ENCODE measurements around the gene ASRGL1.

The ASRGL1 gene

GRCh38 chr11:62435846-62436660 lies 98.8 kb downstream of the ASRGL1 start:
- in situ Hi-C loops (cut with HindIII; ENCODE audit: low sequenced_read_pairs): no loop called here
- no peak for TF ChIP-seq CTCF (IDR thresholded peaks at IDR 0.05; ENCODE audit: low read depth, low read length, missing control alignments)
- no peak for DNase-seq (ENCODE audit: low read depth)

GRCh38 chr11:62437616-62438015 lies 100.4 kb downstream of the ASRGL1 start:
- no peak for TF ChIP-seq CTCF (IDR thresholded peaks at IDR 0.05; ENCODE audit: low read depth, low read length, missing control alignments)
- no peak for DNase-seq (ENCODE audit: low read depth)
- no peak overlapping the region for H3K4me3 ChIP-seq (ENCODE audit: low read depth, low read length)
- in situ Hi-C loops (cut with HindIII; ENCODE audit: low sequenced_read_pairs): no loop called here

More at GRCh38 chr11:62435846-62436660, 98.8 kb downstream of the ASRGL1 start:
- no peak overlapping the region for H3K4me3 ChIP-seq (ENCODE audit: low read depth, low read length)

DNA sequence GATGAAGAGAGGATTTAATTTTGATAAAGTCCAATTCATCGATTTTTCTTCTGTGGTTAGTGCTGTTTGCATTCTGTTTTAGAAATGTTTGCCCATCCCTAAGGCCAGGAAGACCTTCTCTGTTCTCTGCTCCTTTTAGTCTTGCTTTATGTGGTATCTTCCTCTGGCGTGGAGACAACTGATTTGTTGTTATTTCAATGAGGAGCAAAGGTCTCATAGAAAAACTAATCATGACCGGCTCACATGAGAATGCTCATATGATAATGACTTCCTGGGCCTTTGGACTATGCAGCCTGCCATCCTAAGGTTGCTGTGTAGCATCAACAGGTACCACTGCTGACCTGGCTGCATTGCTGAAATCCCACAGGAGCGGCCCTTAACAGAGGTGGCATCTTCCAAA lies 101.4 kb downstream of the ASRGL1 start:
- in situ Hi-C loops (cut with HindIII; ENCODE audit: low sequenced_read_pairs): no loop called here
- no peak overlapping the region for H3K4me3 ChIP-seq (ENCODE audit: low read depth, low read length)
- DNase-seq (ENCODE audit: low read depth): no peak
- no peak for TF ChIP-seq CTCF (IDR thresholded peaks at IDR 0.05; ENCODE audit: low read depth, low read length, missing control alignments)

DNA sequence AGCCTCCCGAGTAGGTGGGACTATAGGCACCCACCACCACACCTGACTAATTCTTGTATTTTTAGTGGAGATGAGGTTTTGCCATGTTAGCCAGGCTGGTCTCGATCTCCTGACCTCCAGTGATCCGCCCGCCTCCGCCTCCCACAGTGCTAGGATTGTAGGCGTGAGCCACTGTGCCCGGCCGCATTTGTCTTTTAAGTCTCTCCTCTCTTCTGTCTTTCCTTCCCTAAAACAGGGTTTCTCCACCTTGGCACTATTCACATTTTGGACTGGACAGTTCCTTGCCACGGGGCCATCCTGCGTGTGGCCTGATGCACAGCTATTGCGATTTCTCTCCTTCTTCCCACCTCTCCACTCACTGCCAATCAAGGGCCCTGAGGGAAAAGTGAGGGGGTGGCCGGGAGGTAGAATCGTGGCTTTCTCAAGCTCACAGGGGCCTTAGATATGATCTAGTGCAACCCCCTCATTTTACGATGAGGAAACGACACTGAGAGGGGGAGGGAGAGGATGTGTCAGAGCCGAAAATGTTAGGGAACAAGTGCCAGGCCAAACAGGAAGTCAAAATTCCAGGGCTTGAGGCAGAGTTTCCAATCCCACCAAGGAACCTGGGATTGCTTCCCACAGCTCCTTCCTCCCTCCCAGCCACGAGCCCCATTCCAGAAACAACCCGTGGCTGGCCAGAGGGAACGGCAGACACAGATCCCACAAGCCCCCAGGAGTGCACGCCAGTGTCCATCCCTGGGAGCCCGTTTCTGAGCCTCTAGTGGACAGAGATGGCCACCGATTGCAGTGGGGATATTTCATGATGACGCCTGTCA lies 102.7 kb downstream of the ASRGL1 start:
- no peak for DNase-seq (ENCODE audit: low read depth)
- peak; percentile 25 for TF ChIP-seq CTCF (IDR thresholded peaks at IDR 0.05; ENCODE audit: low read depth, low read length, missing control alignments)
- in situ Hi-C loops (cut with HindIII; ENCODE audit: low sequenced_read_pairs): no loop called here
- no peak overlapping the region for H3K4me3 ChIP-seq (ENCODE audit: low read depth, low read length)
